ENCODE measurements around the gene BANF1. TPM values are rescaled to one million over a fixed set of nuclear protein-coding genes. Genes with fewer than 3 reads are reported as not detected.

The BANF1 gene
- total and polyA plus RNA-seq, 2 of the 13 experiments (the other 11 are each of a cell fraction or from before 2014, with no cell fraction given) = 40.5 to 86.5 TPM

GRCh38 chr11:65961267-65962140 is 40.8 kb upstream of the BANF1 start, which contains the start of gene SART1 (continued):
- TF ChIP-seq ZNF318 (CRISPR knock-in tag; IDR thresholded peaks at IDR 0.05) = no peak
- peak; percentile 84 for TF ChIP-seq DR1 (CRISPR knock-in tag; IDR thresholded peaks at IDR 0.05)
- peak; percentile 77; the same call in 1 of the 2 replicates for TF ChIP-seq KLF6 (CRISPR knock-in tag; IDR thresholded peaks at IDR 0.05)
- no peak for TF ChIP-seq ZFP90 (CRISPR knock-in tag; IDR thresholded peaks at IDR 0.05; ENCODE audit: borderline replicate concordance)
- peak; percentile 87 for TF ChIP-seq ZNF772 (CRISPR knock-in tag; IDR thresholded peaks at IDR 0.05)
- no peak; the same call in 1 of the 2 replicates for TF ChIP-seq MEIS2 (CRISPR knock-in tag; IDR thresholded peaks at IDR 0.05)
- TF ChIP-seq ZBTB42 (CRISPR knock-in tag; IDR thresholded peaks at IDR 0.05) = no peak
- TF ChIP-seq NR2C2 (CRISPR knock-in tag; IDR thresholded peaks at IDR 0.05; ENCODE audit: borderline replicate concordance) = peak; percentile 100
- TF ChIP-seq ZNF792 (CRISPR knock-in tag; IDR thresholded peaks at IDR 0.05) = peak; percentile 68; the same call in 1 of the 2 replicates
- TF ChIP-seq GABPA (IDR thresholded peaks at IDR 0.05; ENCODE audit: low read depth, low read length) = peak; percentile 96
- peak; percentile 97 for TF ChIP-seq GABPA (CRISPR knock-in tag; IDR thresholded peaks at IDR 0.05; ENCODE audit: low read depth)
- TF ChIP-seq MED1 (CRISPR knock-in tag; IDR thresholded peaks at IDR 0.05) = peak; percentile 81
- TF ChIP-seq HMGXB3 (CRISPR knock-in tag; IDR thresholded peaks at IDR 0.05; ENCODE audit: borderline replicate concordance) = peak; percentile 74
- no peak for TF ChIP-seq ZBTB49 (CRISPR knock-in tag; IDR thresholded peaks at IDR 0.05; ENCODE audit: borderline replicate concordance)

Measured in HepG2 (cell line).